ENCODE measurements around the gene EXOSC7. TPM values are rescaled to one million over a fixed set of nuclear protein-coding genes. Genes with fewer than 3 reads are reported as not detected.

EXOSC7 gene
- total and polyA plus RNA-seq, 9 of the 15 experiments (the other 6 are each of a cell fraction or from before 2014, with no cell fraction given): 88.5 to 237 (median 112) TPM

DNA sequence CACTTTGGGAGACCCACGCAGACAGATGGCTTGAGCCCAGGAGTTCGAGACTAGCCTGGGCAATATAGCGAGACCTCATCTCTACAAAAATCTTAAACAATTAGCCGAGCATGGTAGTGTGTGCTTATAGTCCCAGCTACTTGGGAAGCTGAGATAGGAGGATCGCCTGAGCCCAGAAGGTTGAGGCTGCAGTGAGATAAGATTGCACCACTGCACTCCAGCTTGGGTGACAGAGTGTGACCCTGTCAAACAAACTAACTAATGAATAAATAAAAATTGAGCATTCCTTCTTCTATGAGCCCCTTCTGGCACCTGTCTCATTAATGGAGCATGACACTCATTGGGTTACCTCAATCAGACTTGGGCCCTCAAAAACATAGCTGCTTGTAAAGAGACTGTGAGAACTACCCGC lies 7.6 kb upstream of the EXOSC7 start (continued):
- TF ChIP-seq FOXP1 (CRISPR knock-in tag; IDR thresholded peaks at IDR 0.05) (no peak), SMAD1 (IDR thresholded peaks at IDR 0.05; ENCODE audit: low read depth, low read length, partially characterized antibody) (no peak), GATA2 (CRISPR knock-in tag; IDR thresholded peaks at IDR 0.05) (peak; percentile 91), ZNF121 (CRISPR knock-in tag; conservative IDR thresholded peaks at IDR 0.05) (peak; percentile 32; the same call in 1 of the 2 replicates), ZNF347 (CRISPR knock-in tag; IDR thresholded peaks at IDR 0.05; ENCODE audit: low read depth) (no peak), CBFA2T2 (conservative IDR thresholded peaks at IDR 0.05) (peak; percentile 97), SPI1 (IDR thresholded peaks at IDR 0.05; ENCODE audit: borderline replicate concordance, low read depth, low read length) (no peak), TRIM24 (IDR thresholded peaks at IDR 0.05) (peak; percentile 91 to 93), BRF1 (IDR thresholded peaks at IDR 0.05; ENCODE audit: borderline replicate concordance, extremely low read depth, insufficient read length) (no peak), ZNF507 (tag; conservative IDR thresholded peaks at IDR 0.05) (no peak), KLF16 (IDR thresholded peaks at IDR 0.05) (peak; percentile 93), DPF2 (IDR thresholded peaks at IDR 0.05) (peak; percentile 96), SMAD4 (CRISPR knock-in tag; conservative IDR thresholded peaks at IDR 0.05) (peak; percentile 89), MYNN (IDR thresholded peaks at IDR 0.05) (peak; percentile 65), MYNN (CRISPR knock-in tag; IDR thresholded peaks at IDR 0.05) (no peak)
- TF ChIP-seq, protein P1, sequence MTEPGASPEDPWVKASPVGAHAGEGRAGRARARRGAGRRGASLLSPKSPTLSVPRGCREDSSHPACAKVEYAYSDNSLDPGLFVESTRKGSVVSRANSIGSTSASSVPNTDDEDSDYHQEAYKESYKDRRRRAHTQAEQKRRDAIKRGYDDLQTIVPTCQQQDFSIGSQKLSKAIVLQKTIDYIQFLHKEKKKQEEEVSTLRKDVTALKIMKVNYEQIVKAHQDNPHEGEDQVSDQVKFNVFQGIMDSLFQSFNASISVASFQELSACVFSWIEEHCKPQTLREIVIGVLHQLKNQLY (CRISPR knock-in tag; conservative IDR thresholded peaks at IDR 0.05): no peak
- TF ChIP-seq, protein P2, sequence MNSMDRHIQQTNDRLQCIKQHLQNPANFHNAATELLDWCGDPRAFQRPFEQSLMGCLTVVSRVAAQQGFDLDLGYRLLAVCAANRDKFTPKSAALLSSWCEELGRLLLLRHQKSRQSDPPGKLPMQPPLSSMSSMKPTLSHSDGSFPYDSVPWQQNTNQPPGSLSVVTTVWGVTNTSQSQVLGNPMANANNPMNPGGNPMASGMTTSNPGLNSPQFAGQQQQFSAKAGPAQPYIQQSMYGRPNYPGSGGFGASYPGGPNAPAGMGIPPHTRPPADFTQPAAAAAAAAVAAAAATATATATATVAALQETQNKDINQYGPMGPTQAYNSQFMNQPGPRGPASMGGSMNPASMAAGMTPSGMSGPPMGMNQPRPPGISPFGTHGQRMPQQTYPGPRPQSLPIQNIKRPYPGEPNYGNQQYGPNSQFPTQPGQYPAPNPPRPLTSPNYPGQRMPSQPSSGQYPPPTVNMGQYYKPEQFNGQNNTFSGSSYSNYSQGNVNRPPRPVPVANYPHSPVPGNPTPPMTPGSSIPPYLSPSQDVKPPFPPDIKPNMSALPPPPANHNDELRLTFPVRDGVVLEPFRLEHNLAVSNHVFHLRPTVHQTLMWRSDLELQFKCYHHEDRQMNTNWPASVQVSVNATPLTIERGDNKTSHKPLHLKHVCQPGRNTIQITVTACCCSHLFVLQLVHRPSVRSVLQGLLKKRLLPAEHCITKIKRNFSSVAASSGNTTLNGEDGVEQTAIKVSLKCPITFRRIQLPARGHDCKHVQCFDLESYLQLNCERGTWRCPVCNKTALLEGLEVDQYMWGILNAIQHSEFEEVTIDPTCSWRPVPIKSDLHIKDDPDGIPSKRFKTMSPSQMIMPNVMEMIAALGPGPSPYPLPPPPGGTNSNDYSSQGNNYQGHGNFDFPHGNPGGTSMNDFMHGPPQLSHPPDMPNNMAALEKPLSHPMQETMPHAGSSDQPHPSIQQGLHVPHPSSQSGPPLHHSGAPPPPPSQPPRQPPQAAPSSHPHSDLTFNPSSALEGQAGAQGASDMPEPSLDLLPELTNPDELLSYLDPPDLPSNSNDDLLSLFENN (IDR thresholded peaks at IDR 0.05; ENCODE audit: low read depth in 2 of 2, low read length in 2 of 2): peak in 1 of 2 experiments; percentile 93; a peak in 2 of 4 replicates
- TF ChIP-seq, protein P3, sequence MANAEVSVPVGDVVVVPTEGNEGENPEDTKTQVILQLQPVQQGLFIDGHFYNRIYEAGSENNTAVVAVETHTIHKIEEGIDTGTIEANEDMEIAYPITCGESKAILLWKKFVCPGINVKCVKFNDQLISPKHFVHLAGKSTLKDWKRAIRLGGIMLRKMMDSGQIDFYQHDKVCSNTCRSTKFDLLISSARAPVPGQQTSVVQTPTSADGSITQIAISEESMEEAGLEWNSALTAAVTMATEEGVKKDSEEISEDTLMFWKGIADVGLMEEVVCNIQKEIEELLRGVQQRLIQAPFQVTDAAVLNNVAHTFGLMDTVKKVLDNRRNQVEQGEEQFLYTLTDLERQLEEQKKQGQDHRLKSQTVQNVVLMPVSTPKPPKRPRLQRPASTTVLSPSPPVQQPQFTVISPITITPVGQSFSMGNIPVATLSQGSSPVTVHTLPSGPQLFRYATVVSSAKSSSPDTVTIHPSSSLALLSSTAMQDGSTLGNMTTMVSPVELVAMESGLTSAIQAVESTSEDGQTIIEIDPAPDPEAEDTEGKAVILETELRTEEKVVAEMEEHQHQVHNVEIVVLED (CRISPR knock-in tag; IDR thresholded peaks at IDR 0.05): no peak
- TF ChIP-seq, protein P4, sequence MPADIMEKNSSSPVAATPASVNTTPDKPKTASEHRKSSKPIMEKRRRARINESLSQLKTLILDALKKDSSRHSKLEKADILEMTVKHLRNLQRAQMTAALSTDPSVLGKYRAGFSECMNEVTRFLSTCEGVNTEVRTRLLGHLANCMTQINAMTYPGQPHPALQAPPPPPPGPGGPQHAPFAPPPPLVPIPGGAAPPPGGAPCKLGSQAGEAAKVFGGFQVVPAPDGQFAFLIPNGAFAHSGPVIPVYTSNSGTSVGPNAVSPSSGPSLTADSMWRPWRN (IDR thresholded peaks at IDR 0.05; ENCODE audit: low read depth): peak; percentile 50
- TF ChIP-seq, protein P5, sequence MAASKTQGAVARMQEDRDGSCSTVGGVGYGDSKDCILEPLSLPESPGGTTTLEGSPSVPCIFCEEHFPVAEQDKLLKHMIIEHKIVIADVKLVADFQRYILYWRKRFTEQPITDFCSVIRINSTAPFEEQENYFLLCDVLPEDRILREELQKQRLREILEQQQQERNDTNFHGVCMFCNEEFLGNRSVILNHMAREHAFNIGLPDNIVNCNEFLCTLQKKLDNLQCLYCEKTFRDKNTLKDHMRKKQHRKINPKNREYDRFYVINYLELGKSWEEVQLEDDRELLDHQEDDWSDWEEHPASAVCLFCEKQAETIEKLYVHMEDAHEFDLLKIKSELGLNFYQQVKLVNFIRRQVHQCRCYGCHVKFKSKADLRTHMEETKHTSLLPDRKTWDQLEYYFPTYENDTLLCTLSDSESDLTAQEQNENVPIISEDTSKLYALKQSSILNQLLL (CRISPR knock-in tag; IDR thresholded peaks at IDR 0.05; ENCODE audit: borderline replicate concordance): no peak
- TF ChIP-seq, protein P6, sequence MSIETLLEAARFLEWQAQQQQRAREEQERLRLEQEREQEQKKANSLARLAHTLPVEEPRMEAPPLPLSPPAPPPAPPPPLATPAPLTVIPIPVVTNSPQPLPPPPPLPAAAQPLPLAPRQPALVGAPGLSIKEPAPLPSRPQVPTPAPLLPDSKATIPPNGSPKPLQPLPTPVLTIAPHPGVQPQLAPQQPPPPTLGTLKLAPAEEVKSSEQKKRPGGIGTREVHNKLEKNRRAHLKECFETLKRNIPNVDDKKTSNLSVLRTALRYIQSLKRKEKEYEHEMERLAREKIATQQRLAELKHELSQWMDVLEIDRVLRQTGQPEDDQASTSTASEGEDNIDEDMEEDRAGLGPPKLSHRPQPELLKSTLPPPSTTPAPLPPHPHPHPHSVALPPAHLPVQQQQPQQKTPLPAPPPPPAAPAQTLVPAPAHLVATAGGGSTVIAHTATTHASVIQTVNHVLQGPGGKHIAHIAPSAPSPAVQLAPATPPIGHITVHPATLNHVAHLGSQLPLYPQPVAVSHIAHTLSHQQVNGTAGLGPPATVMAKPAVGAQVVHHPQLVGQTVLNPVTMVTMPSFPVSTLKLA (conservative IDR thresholded peaks at IDR 0.05): peak in 1 of 2 experiments; percentile 45; a peak in 1 of 4 replicates

Data from K562 (cell line).